Measurements from ENCODE around the gene BCAT1. TPM values are rescaled to one million over a fixed set of nuclear protein-coding genes. Genes with fewer than 3 reads are reported as not detected.
A peak's percentile ranks its signal among the peaks of the same experiment; 100 is the strongest.

BCAT1 gene
- total and polyA plus RNA-seq, 2 of the 8 experiments (the other 6 are each of a cell fraction or from before 2014, with no cell fraction given) = 19.7 to 263 TPM

- Histone ChIP-seq H2BK15ac (ENCODE audit: low read length) (no peak overlapping the region), H3K27ac (ENCODE audit: low read depth, low read length) (no peak overlapping the region), H3K4me3 (ENCODE audit: extremely low read depth in 1 of 4, insufficient read depth in 2 of 4, low read depth in 3 of 4, low read length in 4 of 4) (peak overlapping the region in 1 of 4 experiments; percentile 10; a peak in 1 of 8 replicates), H3K79me1 (ENCODE audit: low read depth, low read length) (peaks cover 6% of the 10 kb centered on the region), H3K9ac (replicated peaks in 1 of 4; ENCODE audit: extremely low read depth in 1 of 4, low read depth in 3 of 4, low read length in 3 of 4) (no peak overlapping the region), H2AK5ac (ENCODE audit: low read depth, low read length) (no peak overlapping the region), H3K9me3 (ENCODE audit: insufficient read depth in 2 of 2, low read depth in 1 of 2, low read length in 1 of 2) (peaks cover 0 to 9% of the 10 kb centered on the region in 2 experiments; a peak in 2 of 4 replicates), H3K4ac (replicated peaks; ENCODE audit: insufficient read length, low read depth, low read length) (no peak overlapping the region), H3K36me3 (ENCODE audit: control insufficient read depth in 2 of 4, insufficient read depth in 4 of 4, low read length in 3 of 4) (peaks cover 0 to 10% (median 0%) of the 10 kb centered on the region in 4 experiments; a peak in 3 of 8 replicates), H3K4me2 (ENCODE audit: insufficient read depth in 1 of 2, low read depth in 2 of 2, low read length in 2 of 2) (peak overlapping the region in 1 of 2 experiments; percentile 20; a peak in 2 of 4 replicates), H3K56ac (replicated peaks; ENCODE audit: insufficient read length, low read depth, low read length) (no peak overlapping the region), H3K79me2 (ENCODE audit: control insufficient read depth in 1 of 2, insufficient read depth in 2 of 2, low read length in 2 of 2) (peaks cover 4 to 84% of the 10 kb centered on the region in 2 experiments), H3K23me2 (ENCODE audit: low read depth, low read length) (no peaks in the 10 kb centered on the region), H2BK20ac (ENCODE audit: low read length) (no peak overlapping the region), H3K23ac (ENCODE audit: insufficient read length) (no peak overlapping the region), H3K14ac (ENCODE audit: insufficient read length) (no peak overlapping the region), H3K18ac (ENCODE audit: extremely low read depth, low read length) (no peak overlapping the region; the same call in 1 of the 2 replicates), H2BK120ac (replicated peaks; ENCODE audit: low read depth, low read length) (no peak overlapping the region), H4K5ac (ENCODE audit: insufficient read length, low read depth, low read length) (peak overlapping the region; percentile 22), H4K8ac (ENCODE audit: extremely low read depth, insufficient read depth, low read length) (peak overlapping the region; percentile 46; the same call in 1 of the 2 replicates), H3K4me1 (replicated peaks in 1 of 4; ENCODE audit: control insufficient read depth in 3 of 4, insufficient read depth in 4 of 4, low read length in 3 of 4) (peaks cover 1 to 17% (median 8%) of the 10 kb centered on the region in 4 experiments; a peak in 6 of 7 replicates), H3K27me3 (replicated peaks in 1 of 4; ENCODE audit: control insufficient read depth in 3 of 4, extremely low read depth in 1 of 4, insufficient read depth in 3 of 4, low read length in 3 of 4) (no peaks in the 10 kb centered on the region), H4K20me1 (replicated peaks in 1 of 2; ENCODE audit: control insufficient read depth in 1 of 2, insufficient read depth in 2 of 2, low read length in 2 of 2) (peaks cover 0 to 5% of the 10 kb centered on the region in 2 experiments), H2AFZ (ENCODE audit: low read length) (no peak overlapping the region), H2BK5ac (ENCODE audit: low read depth, low read length) (no peak overlapping the region), H4K91ac (replicated peaks; ENCODE audit: insufficient read length, low read length) (no peak overlapping the region), H2BK12ac (ENCODE audit: low read depth, low read length) (no peak overlapping the region)
- ChIA-PET CTCF (ENCODE audit: partially characterized antibody) (no interaction called here), POLR2A (ENCODE audit: partially characterized antibody) (interaction anchor here (1.7 to 21.3 kb wide), 5 partner anchors 8 to 25 kb away, joined by 4 to 468 read pairs (median 14); partner anchors contain the start of gene BCAT1)
- 68% methylated on average over 2 of the region's 2 CpGs; no CpG with 5 or more reads in 1 of the 2 experiments for WGBS, 2 experiments (ENCODE audit: extremely low coverage in 1 of 2, insufficient coverage in 1 of 2, insufficient read length in 1 of 2, insufficient replicate concordance in 2 of 2, low coverage in 1 of 2, low lambda C conversion rate in 2 of 2, missing lambda C conversion rate in 1 of 2)
- DNase-seq (ENCODE audit: low read depth in 1 of 2, low spot score in 2 of 2) (no peak), FAIRE-seq (no peak)
- TF ChIP-seq HDAC6 (IDR thresholded peaks at IDR 0.05; ENCODE audit: low read depth, low read length) (no peak), BCL11A (IDR thresholded peaks at IDR 0.05; ENCODE audit: low read depth in 2 of 2, low read length in 2 of 2) (peak in 1 of 2 experiments; percentile 58), SRF (IDR thresholded peaks at IDR 0.05; ENCODE audit: low read depth, low read length) (no peak), GABPA (IDR thresholded peaks at IDR 0.05; ENCODE audit: borderline replicate concordance, insufficient read depth, low read length) (no peak), KDM4A (IDR thresholded peaks at IDR 0.05; ENCODE audit: low read depth, low read length, severe bottlenecking) (no peak), POU5F1 (IDR thresholded peaks at IDR 0.05; ENCODE audit: low read depth, low read length) (peak; percentile 66; the same call in 1 of the 2 replicates)
These were observed 20.8 kb downstream of the BCAT1 start for GRCh38 chr12:24928131-24928530.

Data from H1 (cell line).